HG03439 (cell line): ENCODE measurements around the gene SLC16A13.
"Not testable (repeated sequence)": the region's sequence is repeated elsewhere in the genome, so short reads cannot be mapped to it uniquely, and the experiment has no call there.

Experiments
- ATAC-seq: cut with Tn5 transposase; IDR thresholded peaks from one replicate; pipeline ENCODE4 v1.9.1; 2021; ENCODE audit warnings: mild to moderate bottlenecking, moderate library complexity; ENCODE audit not compliant: unreplicated experiment

Gene SLC16A13

GRCh38 chr17:7035591-7036368 lies at the start of gene SLC16A13:
Gene SLC16A13, plus strand, starts transcription at chr17:7036015. Its CDS starts 368 bp downstream, at chr17:7036383.
- ATAC-seq = peak; percentile 87

GRCh38 chr17:6986676-6987075 lies 49.1 kb upstream of the SLC16A13 start:
- no peak for ATAC-seq

GRCh38 chr17:6989779-6990178 lies 46.0 kb upstream of the SLC16A13 start:
- ATAC-seq = no peak

- ATAC-seq = not testable (repeated sequence)
Observed at GRCh38 chr17:6993613-6994056, 42.2 kb upstream of the SLC16A13 start.

- ATAC-seq = no peak
Observed at GRCh38 chr17:6994118-6994598, 41.7 kb upstream of the SLC16A13 start.

- no peak for ATAC-seq
Observed at GRCh38 chr17:6994666-6995256, 41.1 kb upstream of the SLC16A13 start.

- no peak for ATAC-seq
Observed at GRCh38 chr17:6995500-6996255, 40.1 kb upstream of the SLC16A13 start, which contains the start of gene ALOX12. Gene ALOX12, plus strand, starts transcription at chr17:6996049. Its CDS starts 69 bp downstream, at chr17:6996118.

GRCh38 chr17:6996256-6997011 lies 39.4 kb upstream of the SLC16A13 start:
- ATAC-seq = no peak

- ATAC-seq = no peak
Observed at GRCh38 chr17:6997171-6997570, 38.6 kb upstream of the SLC16A13 start.

- no peak for ATAC-seq
Observed at GRCh38 chr17:6998855-6999508, 36.8 kb upstream of the SLC16A13 start.

GRCh38 chr17:7001318-7001961 lies 34.4 kb upstream of the SLC16A13 start:
- ATAC-seq = no peak

- no peak for ATAC-seq
Observed at GRCh38 chr17:7002288-7003047, 33.3 kb upstream of the SLC16A13 start.

GRCh38 chr17:7003745-7004144 lies 32.1 kb upstream of the SLC16A13 start:
- ATAC-seq = no peak

GRCh38 chr17:7004398-7005253 lies 31.2 kb upstream of the SLC16A13 start:
- no peak for ATAC-seq

GRCh38 chr17:7005716-7006115 lies 30.1 kb upstream of the SLC16A13 start:
- no peak for ATAC-seq

- ATAC-seq = no peak
Observed at GRCh38 chr17:7007143-7007542, 28.7 kb upstream of the SLC16A13 start.

GRCh38 chr17:7010523-7010922 lies 25.3 kb upstream of the SLC16A13 start:
- ATAC-seq = no peak

- no peak for ATAC-seq
Observed at GRCh38 chr17:7011415-7011814, 24.4 kb upstream of the SLC16A13 start.
